Esophagus squamous epithelium (tissue), 5 donors: Measurements from ENCODE around the gene CANT1. TPM values are rescaled to one million over a fixed set of nuclear protein-coding genes. Genes with fewer than 3 reads are reported as not detected.

ENCODE experiments used
- DNase-seq: peaks from one replicate; lab custom pipeline; 2025; lab: John Stamatoyannopoulos, UW
- H3K27ac ChIP-seq, 4 donors: fragments of 200-600 bp; sonication (generic); one replicate each; pipeline ENCODE4 v1.5.1; 2016 to 2019; ENCODE audit warnings: mild to moderate bottlenecking in 1 of 4
- H3K27me3 ChIP-seq, 4 donors: fragments of 200-600 bp; sonication (generic); 1 replicate in 3 of 4; 2 replicates in 1 of 4; pipeline versions ENCODE4 v1.5.1 to v1.6.0; 2017 to 2021; ENCODE audit warnings: antibody characterized with exemption in 1 of 4
- H3K36me3 ChIP-seq, 3 donors: fragments of 200-600 bp; sonication (generic); one replicate each; pipeline ENCODE4 v1.5.1; 2016 to 2019
- H3K4me1 ChIP-seq, 3 donors: fragments of 200-600 bp; sonication (generic); one replicate each; pipeline ENCODE4 v1.5.1; 2017 to 2019
- H3K4me3 ChIP-seq, 4 donors: fragments of 200-600 bp; sonication (generic); 1 replicate in 3 of 4; 2 replicates in 1 of 4; pipeline ENCODE4 v1.5.1; 2016 to 2019; ENCODE audit warnings: mild to moderate bottlenecking in 2 of 4, moderate library complexity in 1 of 4
- H3K9me3 ChIP-seq, 3 donors: fragments of 200-600 bp; sonication (generic); one replicate each; pipeline ENCODE4 v1.5.1; 2016 to 2019
- CTCF ChIP-seq, 6 experiments: fragments of 450-650 bp in 4 of 6; fragments of 200-600 bp in 2 of 6; sonication (generic) in 2 of 6; IDR thresholded peaks; one replicate each; pipeline ENCODE4 v1.5.1; 2016 to 2019; ENCODE audit warnings: antibody characterized with exemption in 6 of 6, mild to moderate bottlenecking in 4 of 6, moderate library complexity in 4 of 6
- POLR2A ChIP-seq, 4 donors: fragments of 450-650 bp; IDR thresholded peaks; one replicate each; pipeline ENCODE4 v1.6.1; 2017; ENCODE audit warnings: antibody characterized with exemption in 4 of 4, mild to moderate bottlenecking in 4 of 4, moderate library complexity in 3 of 4
- WGBS, 2 donors: methylation state at CpG; one replicate each; pipeline ENCODE4 v1.1.5; 2018; 5-methylcytosine and 5-hydroxymethylcytosine counted together
- intact Hi-C: fragments of 100-400 bp; cut with DNase I; formaldehyde crosslinking; loops from one replicate; pipeline ENCODE4 v1.15.0; 2022
- total RNA-seq, 4 donors: library from RNA; depleted of rRNA; stranded (reverse); fragments of >200 nt; gene quantifications; one replicate each; pipeline ENCODE4 v1.1.0, GENCODE V29; 2016
- donor health status: DM: yes; HTN: yes; CAD: no.

CANT1 gene
- total RNA-seq, 4 donors from 2014 or later: 36.2 to 58.8 (median 38.3) TPM

- H3K27ac ChIP-seq: no peak overlapping the region
These were observed 19.1 kb downstream of the CANT1 start for GRCh38 chr17:78990349-78991016.

GRCh38 chr17:78988152-78988551 lies 21.4 kb downstream of the CANT1 start:
- intact Hi-C loops: no loop called here
- peaks cover 17 to 41% (median 18%) of the 10 kb centered on the region in 3 donors for H3K36me3 ChIP-seq
- DNase-seq: no peak
- H3K27me3 ChIP-seq: no peaks in the 10 kb centered on the region
- 65 to 82% methylated on average over 5 to 6 of the region's 6 CpGs for WGBS, 2 donors
- peaks cover 8 to 57% (median 29%) of the 10 kb centered on the region in 3 donors for H3K4me1 ChIP-seq
- H3K27ac ChIP-seq: peak overlapping the region in 2 of 4 donors; percentile 46 to 81
- TF ChIP-seq CTCF (IDR thresholded peaks at IDR 0.05): no peak
- no peak for TF ChIP-seq POLR2A (IDR thresholded peaks at IDR 0.05)
- no peaks in the 10 kb centered on the region for H3K9me3 ChIP-seq
- no peak overlapping the region for H3K4me3 ChIP-seq

More at GRCh38 chr17:78990349-78991016, 19.1 kb downstream of the CANT1 start:
- Histone ChIP-seq H3K4me1 (peaks cover 8 to 44% (median 28%) of the 10 kb centered on the region in 3 donors), H3K4me3 (no peak overlapping the region), H3K27me3 (no peaks in the 10 kb centered on the region), H3K9me3 (no peaks in the 10 kb centered on the region), H3K36me3 (peaks cover 21 to 65% (median 26%) of the 10 kb centered on the region in 3 donors)
- TF ChIP-seq POLR2A (IDR thresholded peaks at IDR 0.05): no peak
- no peak for TF ChIP-seq CTCF (IDR thresholded peaks at IDR 0.05)
- WGBS, 2 donors: 92 to 98% methylated on average over 10 to 16 of the region's 29 CpGs
- intact Hi-C loops: no loop called here
- no peak for DNase-seq

DNA sequence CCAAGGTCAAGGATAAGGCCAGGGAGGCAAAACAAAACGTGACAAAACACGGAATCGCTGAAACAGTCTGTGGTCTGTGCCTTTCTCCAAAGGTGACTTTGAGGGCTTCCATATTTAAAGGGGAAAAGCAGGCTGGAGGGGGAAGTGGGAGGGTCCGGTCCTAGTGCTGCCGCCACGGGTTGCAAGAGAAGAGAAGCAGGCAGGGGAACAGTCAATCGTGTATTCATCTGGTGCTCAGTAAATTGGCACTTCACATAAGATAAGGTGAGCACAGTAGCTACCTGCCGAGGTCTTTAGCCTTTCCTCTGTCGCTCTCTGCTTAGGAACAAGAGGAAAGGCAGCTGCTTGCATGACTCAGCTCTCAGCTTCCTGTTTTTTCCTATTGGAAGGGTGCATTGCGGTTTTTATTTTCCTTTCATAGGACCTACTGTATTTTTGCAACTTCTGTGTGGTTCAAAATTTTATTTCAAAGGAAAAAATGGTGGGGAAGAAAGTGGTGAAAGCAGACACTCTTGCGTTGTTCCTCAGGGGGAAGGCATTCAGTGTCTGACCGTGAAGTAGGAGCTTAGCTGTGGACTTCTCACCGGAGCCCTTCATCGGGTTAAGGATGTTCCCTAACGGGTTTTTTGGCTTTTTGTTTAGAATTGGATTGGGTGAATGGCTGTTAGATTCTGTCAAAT lies 22.8 kb downstream of the CANT1 start:
- 3 to 5% methylated on average over 13 to 15 of the region's 15 CpGs for WGBS, 2 donors
- no peak for DNase-seq
- Histone ChIP-seq H3K27ac (peak overlapping the region; percentile 66 to 86 (median 80)), H3K9me3 (no peaks in the 10 kb centered on the region), H3K4me1 (peaks cover 8 to 50% (median 29%) of the 10 kb centered on the region in 3 donors), H3K4me3 (peak overlapping the region; percentile 5 to 50 (median 34)), H3K27me3 (no peaks in the 10 kb centered on the region), H3K36me3 (peaks cover 11 to 28% (median 13%) of the 10 kb centered on the region in 3 donors)
- intact Hi-C loops: no loop called here
- no peak for TF ChIP-seq CTCF (IDR thresholded peaks at IDR 0.05)
- no peak for TF ChIP-seq POLR2A (IDR thresholded peaks at IDR 0.05)

DNA sequence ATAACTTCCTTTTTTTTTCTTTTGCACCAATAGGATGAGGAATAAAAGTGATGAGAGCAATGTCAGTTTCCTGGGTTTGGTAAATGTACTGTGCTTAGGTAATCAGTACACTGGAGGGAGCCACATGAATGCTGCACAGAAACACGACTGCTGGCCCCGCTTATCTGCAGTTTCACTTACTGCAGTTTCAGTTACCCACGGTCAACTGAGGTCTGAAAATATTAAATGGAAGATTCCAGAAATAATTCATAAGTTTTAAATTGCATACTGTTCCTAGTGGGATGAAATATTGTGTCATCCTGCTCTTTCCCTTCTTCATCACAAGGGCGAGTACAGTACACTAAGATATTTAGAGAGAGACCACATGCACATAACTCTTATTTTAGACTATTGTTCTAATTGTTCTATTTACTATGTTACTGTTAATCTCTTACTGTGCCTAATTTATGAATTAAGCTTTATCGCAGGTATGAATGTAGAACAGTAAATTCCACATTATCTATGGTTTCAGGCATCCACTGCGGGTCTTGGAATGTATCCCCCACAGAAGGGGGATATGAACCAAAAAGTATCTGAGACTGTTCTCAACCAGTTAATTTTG lies 23.4 kb downstream of the CANT1 start:
- 17 to 22% methylated on average over 6 of the region's 6 CpGs for WGBS, 2 donors
- no peaks in the 10 kb centered on the region for H3K9me3 ChIP-seq
- DNase-seq: no peak
- H3K36me3 ChIP-seq: peaks cover 5 to 21% (median 8%) of the 10 kb centered on the region in 3 donors
- H3K4me1 ChIP-seq: peaks cover 8 to 50% (median 29%) of the 10 kb centered on the region in 3 donors
- intact Hi-C loops: no loop called here
- peak overlapping the region in 3 of 4 donors; percentile 27 to 50 (median 40) for H3K4me3 ChIP-seq
- peak overlapping the region; percentile 66 to 86 (median 80) for H3K27ac ChIP-seq
- no peaks in the 10 kb centered on the region for H3K27me3 ChIP-seq
- TF ChIP-seq CTCF (IDR thresholded peaks at IDR 0.05) (peak; percentile 13 to 39 (median 22)), POLR2A (IDR thresholded peaks at IDR 0.05) (no peak)
